Hepatic stellate cell (primary cell): ENCODE results near the gene ALDH9A1.
"Not testable (repeated sequence)": the region's sequence is repeated elsewhere in the genome, so short reads cannot be mapped to it uniquely, and the experiment has no call there.

ENCODE experiments used
- DNase-seq: peaks from one replicate; pipeline ENCODE4 v3.0.0; 2011; ENCODE audit warnings: low spot score

ALDH9A1 gene

GRCh38 chr1:165697881-165698760, at the start of gene ALDH9A1:
Gene ALDH9A1, minus strand, starts transcription at chr1:165698562. Its CDS starts 4 bp downstream, at chr1:165698558.
- peak; percentile 82 for DNase-seq

- DNase-seq: no peak
Observed at GRCh38 chr1:165747632-165748447, 49.5 kb upstream of the ALDH9A1 start.

GRCh38 chr1:165744913-165745312, 46.6 kb upstream of the ALDH9A1 start:
- DNase-seq: not testable (repeated sequence)

- DNase-seq: no peak
Observed at GRCh38 chr1:165742194-165742593, 43.8 kb upstream of the ALDH9A1 start.

GRCh38 chr1:165738794-165739193, 40.4 kb upstream of the ALDH9A1 start:
- no peak for DNase-seq

- DNase-seq: no peak
Observed at GRCh38 chr1:165737196-165737595, 38.8 kb upstream of the ALDH9A1 start.

GRCh38 chr1:165734906-165735305, 36.5 kb upstream of the ALDH9A1 start:
- DNase-seq: no peak

- DNase-seq: no peak
Observed at GRCh38 chr1:165726841-165727240, 28.5 kb upstream of the ALDH9A1 start.

- no peak for DNase-seq
Observed at GRCh38 chr1:165726169-165726568, 27.8 kb upstream of the ALDH9A1 start.

- DNase-seq: peak; percentile 30
Observed at GRCh38 chr1:165717918-165718515, 19.7 kb upstream of the ALDH9A1 start.

- not testable (repeated sequence) for DNase-seq
Observed at GRCh38 chr1:165716265-165717051, 18.1 kb upstream of the ALDH9A1 start.

GRCh38 chr1:165712764-165713163, 14.4 kb upstream of the ALDH9A1 start:
- no peak for DNase-seq

GRCh38 chr1:165707984-165708706, 9.8 kb upstream of the ALDH9A1 start:
- DNase-seq: no peak

- no peak for DNase-seq
Observed at GRCh38 chr1:165703648-165704047, 5.3 kb upstream of the ALDH9A1 start.

- DNase-seq: not testable (repeated sequence)
Observed at GRCh38 chr1:165701922-165702321, 3.6 kb upstream of the ALDH9A1 start.

GRCh38 chr1:165699577-165699976, 1.2 kb upstream of the ALDH9A1 start:
- no peak for DNase-seq

- no peak for DNase-seq
Observed at GRCh38 chr1:165698761-165699052, 345 bp upstream of the ALDH9A1 start.

- DNase-seq: no peak
Observed at GRCh38 chr1:165697491-165697880, 876 bp downstream of the ALDH9A1 start.

GRCh38 chr1:165696625-165697100, 1.7 kb downstream of the ALDH9A1 start:
- DNase-seq: peak; percentile 17

GRCh38 chr1:165695031-165695430, 3.3 kb downstream of the ALDH9A1 start:
- DNase-seq: no peak

- no peak for DNase-seq
Observed at GRCh38 chr1:165688046-165688445, 10.3 kb downstream of the ALDH9A1 start.
